SK-N-SH (cell line): ENCODE data around the gene RGS10.
"Not testable (repeated sequence)": the region's sequence is repeated elsewhere in the genome, so short reads cannot be mapped to it uniquely, and the experiment has no call there.

Source experiments
- CHD2 ChIP-seq: fragments of 150-350 bp; IDR thresholded peaks from 2 replicates; pipeline ENCODE4 v1.6.1; 2018; ENCODE audit warnings: low read length; ENCODE audit not compliant: partially characterized antibody
- CTCF ChIP-seq: fragments of 200-600 bp; sonication (generic); IDR thresholded peaks from 2 replicates; pipeline ENCODE4 v1.6.1; 2017; ENCODE audit warnings: antibody characterized with exemption, mild to moderate bottlenecking, moderate library complexity
- EZH2phosphoT487 ChIP-seq: fragments of 200-600 bp; sonication (generic); IDR thresholded peaks from 2 replicates; pipeline ENCODE4 v1.6.1; 2017; ENCODE audit warnings: low read depth, mixed run types, mild to moderate bottlenecking, antibody characterized with exemption, moderate library complexity, borderline replicate concordance
- GABPA ChIP-seq: IDR thresholded peaks from 2 replicates; pipeline ENCODE4 v1.4.0; 2012; ENCODE audit warnings: low read depth, mild to moderate bottlenecking
- IRF3 ChIP-seq: fragments of 150-350 bp; IDR thresholded peaks from 2 replicates; pipeline ENCODE4 v1.6.1; 2016; ENCODE audit warnings: mild to moderate bottlenecking, low read depth, low read length
- JUND ChIP-seq: IDR thresholded peaks from 2 replicates; pipeline ENCODE4 v1.4.0; 2012
- MAX ChIP-seq: IDR thresholded peaks from 2 replicates; pipeline ENCODE4 v1.4.0; 2012; ENCODE audit warnings: low read depth
- NFIC ChIP-seq: IDR thresholded peaks from 2 replicates; pipeline ENCODE4 v1.4.0; 2012; ENCODE audit warnings: borderline replicate concordance
- POLR2AphosphoS5 ChIP-seq: IDR thresholded peaks from 2 replicates; pipeline ENCODE4 v1.6.1; 2012; ENCODE audit warnings: low read depth, low read length
- RAD21 ChIP-seq: IDR thresholded peaks from 2 replicates; pipeline ENCODE4 v1.6.1; 2012; ENCODE audit warnings: mild to moderate bottlenecking, low read length
- RCOR1 ChIP-seq: fragments of 150-350 bp; IDR thresholded peaks from 2 replicates; pipeline ENCODE4 v1.6.1; 2017; ENCODE audit warnings: antibody characterized with exemption, low read length
- SMC3 ChIP-seq: IDR thresholded peaks from 2 replicates; pipeline ENCODE4 v1.6.1; 2012; ENCODE audit warnings: low read depth, low read length, improper control_type of control experiment
- TAF1 ChIP-seq: IDR thresholded peaks from 2 replicates; pipeline ENCODE4 v1.6.1; 2012; ENCODE audit warnings: low read depth, mild to moderate bottlenecking, low read length, moderate library complexity, borderline replicate concordance
- TCF12 ChIP-seq: IDR thresholded peaks from 2 replicates; pipeline ENCODE4 v1.4.0; 2012

- not testable (repeated sequence) for TF ChIP-seq CTCF, EZH2phosphoT487, POLR2AphosphoS5, GABPA, CHD2, JUND, RAD21, TAF1, RCOR1, SMC3, IRF3
- TF ChIP-seq TCF12 (peak; percentile 43; the same call in 1 of the 2 replicates), NFIC (peak; percentile 61), MAX (peak; percentile 50; the same call in 1 of the 2 replicates)
Observed at GRCh38 chr10:119528663-119529237, 13.8 kb downstream of the RGS10 start.
